Measurements from ENCODE around the gene HTR1D. TPM values are rescaled to one million over a fixed set of nuclear protein-coding genes. Genes with fewer than 3 reads are reported as not detected.
"Not testable (repeated sequence)": the region's sequence is repeated elsewhere in the genome, so short reads cannot be mapped to it uniquely, and the experiment has no call there.

HTR1D gene
- polyA plus RNA-seq (2013, experiment 1 of 2) = 0.17 TPM
- polyA plus RNA-seq (2013, experiment 2 of 2) = 0.16 TPM

DNA sequence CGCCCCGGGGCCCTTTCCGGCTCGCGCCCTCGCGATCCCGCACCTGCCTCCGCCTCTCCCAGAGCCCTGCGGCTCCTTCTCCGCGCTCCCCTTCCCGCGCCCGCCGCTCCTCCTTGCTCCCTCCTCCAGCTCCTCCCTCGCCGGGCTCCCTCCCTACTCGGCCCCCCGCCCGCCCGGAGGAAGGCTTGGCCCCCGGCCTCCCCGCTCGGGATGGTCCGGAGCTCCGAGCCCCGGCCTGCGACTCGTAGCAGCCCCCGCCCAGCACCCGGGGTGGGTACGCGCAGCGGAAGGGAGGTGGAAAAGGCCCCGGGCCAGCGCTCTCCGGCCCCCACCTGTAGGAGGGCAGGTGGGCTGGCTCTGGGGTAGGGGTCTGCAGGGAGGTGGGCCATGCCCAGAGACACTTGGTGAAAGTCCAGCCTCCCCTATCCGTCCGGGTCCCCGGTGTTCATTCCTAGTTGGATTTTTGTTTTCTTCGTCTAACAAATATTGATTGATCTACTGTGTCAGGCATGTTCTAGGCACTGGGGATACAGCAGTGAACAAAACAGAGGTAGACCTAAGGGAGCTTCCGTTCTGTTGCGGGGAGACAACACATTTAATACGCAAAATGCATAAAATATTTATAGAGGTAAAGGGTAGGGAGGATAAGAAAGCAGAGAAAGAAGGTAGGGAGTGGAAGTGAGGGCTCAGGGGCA, at the start of gene HTR1D:
Gene HTR1D (minus strand): TSS at position 82 of the 695 bp plus-strand sequence. CDS start 23,283 bp downstream, outside the sequence.
- Histone ChIP-seq H2BK5ac (ENCODE audit: low read depth, low read length, poor library complexity, severe bottlenecking) (peak within 1 kb of the TSS; percentile 37), H4K91ac (ENCODE audit: low read length) (no peak within 1 kb of the TSS), H2BK120ac (ENCODE audit: low read depth, low read length) (no peak within 1 kb of the TSS), H2BK15ac (ENCODE audit: low read depth, poor library complexity, severe bottlenecking) (no peak within 1 kb of the TSS), H3K4me1 (ENCODE audit: control insufficient read depth, insufficient read depth, low read depth, low read length) (peaks cover 9% of the 10 kb centered on the region), H2AK5ac (ENCODE audit: low read length, severe bottlenecking) (no peak within 1 kb of the TSS), H3K9ac (ENCODE audit: low read length) (no peak within 1 kb of the TSS), H4K8ac (ENCODE audit: low read length) (no peak within 1 kb of the TSS), H2AFZ (ENCODE audit: low read depth, low read length) (no peak within 1 kb of the TSS), H3K4me2 (ENCODE audit: low read length, poor library complexity, severe bottlenecking) (peak within 1 kb of the TSS; percentile 94), H3K4ac (ENCODE audit: low read depth in 1 of 2, low read length in 2 of 2) (no peak within 1 kb of the TSS), H3K36me3 (ENCODE audit: control insufficient read depth in 1 of 2, insufficient read depth in 2 of 2, low read depth in 1 of 2, low read length in 2 of 2) (no peaks in the 10 kb centered on the region), H2BK12ac (ENCODE audit: low read length in 2 of 2) (no peak within 1 kb of the TSS), H3K18ac (ENCODE audit: low read depth in 1 of 2, low read length in 2 of 2) (no peak within 1 kb of the TSS), H3K27me3 (ENCODE audit: control insufficient read depth in 1 of 2, insufficient read depth in 1 of 2, low read length in 2 of 2) (peaks cover 21 to 78% of the 10 kb centered on the region in 2 experiments), H3K27ac (ENCODE audit: low read length, poor library complexity, severe bottlenecking) (no peak within 1 kb of the TSS), H3K14ac (ENCODE audit: low read length in 2 of 2) (no peak within 1 kb of the TSS), H3K79me1 (replicated peaks; ENCODE audit: low read length, poor library complexity, severe bottlenecking) (no peaks in the 10 kb centered on the region), H3K9me3 (ENCODE audit: control insufficient read depth, low read length) (no peaks in the 10 kb centered on the region), H3K4me3 (ENCODE audit: insufficient read depth in 1 of 2, low read depth in 1 of 2, low read length in 2 of 2) (peak within 1 kb of the TSS in 1 of 2 experiments; percentile 53), H3K23ac (ENCODE audit: low read length in 2 of 2) (no peak within 1 kb of the TSS)
- no peak for DNase-seq
- 2% methylated on average over 43 of the region's 45 CpGs for WGBS

GRCh38 chr1:23263380-23263887, 46.1 kb upstream of the HTR1D start:
- Histone ChIP-seq H2BK120ac (ENCODE audit: low read depth, low read length) (no peak overlapping the region), H2BK15ac (ENCODE audit: low read depth, poor library complexity, severe bottlenecking) (no peak overlapping the region), H2AK5ac (ENCODE audit: low read length, severe bottlenecking) (no peak overlapping the region), H4K8ac (ENCODE audit: low read length) (no peak overlapping the region), H3K4me1 (ENCODE audit: control insufficient read depth, insufficient read depth, low read depth, low read length) (no peaks in the 10 kb centered on the region), H3K9ac (ENCODE audit: low read length) (no peak overlapping the region), H3K36me3 (ENCODE audit: control insufficient read depth in 1 of 2, insufficient read depth in 2 of 2, low read depth in 1 of 2, low read length in 2 of 2) (no peaks in the 10 kb centered on the region), H3K18ac (ENCODE audit: low read depth in 1 of 2, low read length in 2 of 2) (no peak overlapping the region), H3K4ac (ENCODE audit: low read depth in 1 of 2, low read length in 2 of 2) (no peak overlapping the region), H3K4me2 (ENCODE audit: low read length, poor library complexity, severe bottlenecking) (no peak overlapping the region), H3K9me3 (ENCODE audit: control insufficient read depth, low read length) (no peaks in the 10 kb centered on the region), H3K79me1 (replicated peaks; ENCODE audit: low read length, poor library complexity, severe bottlenecking) (no peaks in the 10 kb centered on the region), H4K91ac (ENCODE audit: low read length) (no peak overlapping the region), H3K27ac (ENCODE audit: low read length, poor library complexity, severe bottlenecking) (no peak overlapping the region), H3K14ac (ENCODE audit: low read length in 2 of 2) (no peak overlapping the region), H2BK12ac (ENCODE audit: low read length in 2 of 2) (no peak overlapping the region), H3K23ac (ENCODE audit: low read length in 2 of 2) (no peak overlapping the region), H3K4me3 (ENCODE audit: insufficient read depth in 1 of 2, low read depth in 1 of 2, low read length in 2 of 2) (no peak overlapping the region), H2AFZ (ENCODE audit: low read depth, low read length) (no peak overlapping the region), H2BK5ac (ENCODE audit: low read depth, low read length, poor library complexity, severe bottlenecking) (no peak overlapping the region), H3K27me3 (ENCODE audit: control insufficient read depth in 1 of 2, insufficient read depth in 1 of 2, low read length in 2 of 2) (peaks cover 0 to 7% of the 10 kb centered on the region in 2 experiments)
- 89% methylated on average over 1 of the region's 3 CpGs for WGBS
- no peak for DNase-seq

GRCh38 chr1:23258082-23258481, 40.8 kb upstream of the HTR1D start:
- H2BK12ac ChIP-seq (ENCODE audit: low read length in 2 of 2); H3K4me3 ChIP-seq (ENCODE audit: insufficient read depth in 1 of 2, low read depth in 1 of 2, low read length in 2 of 2); H3K9me3 ChIP-seq (ENCODE audit: control insufficient read depth, low read length); H3K4me2 ChIP-seq (ENCODE audit: low read length, poor library complexity, severe bottlenecking); H3K23ac ChIP-seq (ENCODE audit: low read length in 2 of 2); H3K18ac ChIP-seq (ENCODE audit: low read depth in 1 of 2, low read length in 2 of 2); H4K91ac ChIP-seq (ENCODE audit: low read length); H3K79me1 ChIP-seq (replicated peaks; ENCODE audit: low read length, poor library complexity, severe bottlenecking); H3K27me3 ChIP-seq (ENCODE audit: control insufficient read depth in 1 of 2, insufficient read depth in 1 of 2, low read length in 2 of 2); H2AFZ ChIP-seq (ENCODE audit: low read depth, low read length); H4K8ac ChIP-seq (ENCODE audit: low read length); H2AK5ac ChIP-seq (ENCODE audit: low read length, severe bottlenecking); H3K27ac ChIP-seq (ENCODE audit: low read length, poor library complexity, severe bottlenecking); H3K4me1 ChIP-seq (ENCODE audit: control insufficient read depth, insufficient read depth, low read depth, low read length); H3K36me3 ChIP-seq (ENCODE audit: control insufficient read depth in 1 of 2, insufficient read depth in 2 of 2, low read depth in 1 of 2, low read length in 2 of 2); H3K4ac ChIP-seq (ENCODE audit: low read depth in 1 of 2, low read length in 2 of 2); H3K14ac ChIP-seq (ENCODE audit: low read length in 2 of 2); H2BK120ac ChIP-seq (ENCODE audit: low read depth, low read length); H2BK5ac ChIP-seq (ENCODE audit: low read depth, low read length, poor library complexity, severe bottlenecking); H3K9ac ChIP-seq (ENCODE audit: low read length); DNase-seq; H2BK15ac ChIP-seq (ENCODE audit: low read depth, poor library complexity, severe bottlenecking): not testable (repeated sequence)
- WGBS = 81% methylated on average over 1 of the region's 2 CpGs

- not testable (repeated sequence) for H2AFZ ChIP-seq (ENCODE audit: low read depth, low read length); H3K23ac ChIP-seq (ENCODE audit: low read length in 2 of 2); H3K36me3 ChIP-seq (ENCODE audit: control insufficient read depth in 1 of 2, insufficient read depth in 2 of 2, low read depth in 1 of 2, low read length in 2 of 2); H3K4ac ChIP-seq (ENCODE audit: low read depth in 1 of 2, low read length in 2 of 2); H3K14ac ChIP-seq (ENCODE audit: low read length in 2 of 2); H2BK5ac ChIP-seq (ENCODE audit: low read depth, low read length, poor library complexity, severe bottlenecking); H3K9ac ChIP-seq (ENCODE audit: low read length); H3K4me1 ChIP-seq (ENCODE audit: control insufficient read depth, insufficient read depth, low read depth, low read length); H4K91ac ChIP-seq (ENCODE audit: low read length); H3K79me1 ChIP-seq (replicated peaks; ENCODE audit: low read length, poor library complexity, severe bottlenecking); H2BK12ac ChIP-seq (ENCODE audit: low read length in 2 of 2); H3K4me3 ChIP-seq (ENCODE audit: insufficient read depth in 1 of 2, low read depth in 1 of 2, low read length in 2 of 2); H3K9me3 ChIP-seq (ENCODE audit: control insufficient read depth, low read length); H2AK5ac ChIP-seq (ENCODE audit: low read length, severe bottlenecking); H3K27ac ChIP-seq (ENCODE audit: low read length, poor library complexity, severe bottlenecking); H4K8ac ChIP-seq (ENCODE audit: low read length); H3K4me2 ChIP-seq (ENCODE audit: low read length, poor library complexity, severe bottlenecking); H3K27me3 ChIP-seq (ENCODE audit: control insufficient read depth in 1 of 2, insufficient read depth in 1 of 2, low read length in 2 of 2); H3K18ac ChIP-seq (ENCODE audit: low read depth in 1 of 2, low read length in 2 of 2); H2BK120ac ChIP-seq (ENCODE audit: low read depth, low read length); H2BK15ac ChIP-seq (ENCODE audit: low read depth, poor library complexity, severe bottlenecking); DNase-seq
- 96% methylated on average over 19 of the region's 34 CpGs for WGBS
Observed at GRCh38 chr1:23257371-23257770, 40.1 kb upstream of the HTR1D start.
